ENCODE results near the gene KIAA0586. TPM values are rescaled to one million over a fixed set of nuclear protein-coding genes. Genes with fewer than 3 reads are reported as not detected.

The KIAA0586 gene
- total RNA-seq, 1 donor from 2014 or later, result 8.7 TPM

- no peaks in the 10 kb centered on the region for H3K27me3 ChIP-seq (ENCODE audit: control insufficient read depth, insufficient read depth, low read length)
- FAIRE-seq (peak; percentile 92), DNase-seq (ENCODE audit: low read depth) (no peak)
- no peak for TF ChIP-seq CTCF (IDR thresholded peaks at IDR 0.05; ENCODE audit: insufficient read depth, low read length, severe bottlenecking)
- H3K36me3 ChIP-seq (ENCODE audit: control insufficient read depth, insufficient read depth, low read length), result no peaks in the 10 kb centered on the region
- no peak overlapping the region for H3K4me3 ChIP-seq (ENCODE audit: low read depth, low read length)
Measured at GRCh38 chr14:58540749-58541632, 113.5 kb downstream of the KIAA0586 start.

GRCh38 chr14:58541633-58542022 is 114.1 kb downstream of the KIAA0586 start:
- TF ChIP-seq CTCF (IDR thresholded peaks at IDR 0.05; ENCODE audit: insufficient read depth, low read length, severe bottlenecking), result no peak
- H3K4me3 ChIP-seq (ENCODE audit: low read depth, low read length), result no peak overlapping the region
- DNase-seq (ENCODE audit: low read depth) (no peak), FAIRE-seq (no peak)
- no peaks in the 10 kb centered on the region for H3K27me3 ChIP-seq (ENCODE audit: control insufficient read depth, insufficient read depth, low read length)
- no peaks in the 10 kb centered on the region for H3K36me3 ChIP-seq (ENCODE audit: control insufficient read depth, insufficient read depth, low read length)

- H3K27me3 ChIP-seq (ENCODE audit: control insufficient read depth, insufficient read depth, low read length), result no peaks in the 10 kb centered on the region
- H3K36me3 ChIP-seq (ENCODE audit: control insufficient read depth, insufficient read depth, low read length), result no peaks in the 10 kb centered on the region
- TF ChIP-seq CTCF (IDR thresholded peaks at IDR 0.05; ENCODE audit: insufficient read depth, low read length, severe bottlenecking), result no peak
- DNase-seq (ENCODE audit: low read depth) (no peak), FAIRE-seq (no peak)
- H3K4me3 ChIP-seq (ENCODE audit: low read depth, low read length), result no peak overlapping the region
Measured at GRCh38 chr14:58543253-58543652, 115.7 kb downstream of the KIAA0586 start.

- Histone ChIP-seq H3K36me3 (ENCODE audit: control insufficient read depth, insufficient read depth, low read length) (no peaks in the 10 kb centered on the region), H3K27me3 (ENCODE audit: control insufficient read depth, insufficient read depth, low read length) (no peaks in the 10 kb centered on the region), H3K4me3 (ENCODE audit: low read depth, low read length) (no peak overlapping the region)
- FAIRE-seq, result no peak
- no peak for TF ChIP-seq CTCF (IDR thresholded peaks at IDR 0.05; ENCODE audit: insufficient read depth, low read length, severe bottlenecking)
- no peak for DNase-seq (ENCODE audit: low read depth)
Measured at GRCh38 chr14:58547649-58548048, 120.1 kb downstream of the KIAA0586 start.

GRCh38 chr14:58549105-58549757 is 121.7 kb downstream of the KIAA0586 start:
- no peak for TF ChIP-seq CTCF (IDR thresholded peaks at IDR 0.05; ENCODE audit: insufficient read depth, low read length, severe bottlenecking)

More at GRCh38 chr14:58549105-58549757, 121.7 kb downstream of the KIAA0586 start:
- FAIRE-seq (no peak), DNase-seq (ENCODE audit: low read depth) (peak; percentile 6)
- Histone ChIP-seq H3K4me3 (ENCODE audit: low read depth, low read length) (no peak overlapping the region), H3K36me3 (ENCODE audit: control insufficient read depth, insufficient read depth, low read length) (no peaks in the 10 kb centered on the region), H3K27me3 (ENCODE audit: control insufficient read depth, insufficient read depth, low read length) (no peaks in the 10 kb centered on the region)
